Activated T-cell treated with anti-CD3 and anti-CD28 coated beads, Interleukin-2, amount 50 U/mL, for 48 hours (primary cell): ENCODE data around the gene TTC7B.
"Not testable (repeated sequence)": the region's sequence is repeated elsewhere in the genome, so short reads cannot be mapped to it uniquely, and the experiment has no call there.

Experiments used
- DNase-seq, 2 experiments: peaks; one replicate each; pipeline ENCODE4 v3.0.0-alpha.2; 2020

Gene TTC7B

GRCh38 chr14:90829677-90830076 is 13.4 kb upstream of the TTC7B start:
- no peak for DNase-seq

- peak; percentile 49 to 54 for DNase-seq
Measured at GRCh38 chr14:90828642-90829487, 12.6 kb upstream of the TTC7B start.

GRCh38 chr14:90827919-90828610 is 11.8 kb upstream of the TTC7B start:
- peak; percentile 92 to 95 for DNase-seq

GRCh38 chr14:90823542-90823941 is 7.3 kb upstream of the TTC7B start:
- not testable (repeated sequence) for DNase-seq

GRCh38 chr14:90820958-90821357 is 4.7 kb upstream of the TTC7B start:
- DNase-seq: peak; percentile 85 to 91

GRCh38 chr14:90819734-90820393 is 3.6 kb upstream of the TTC7B start:
- DNase-seq: no peak

- no peak for DNase-seq
Measured at GRCh38 chr14:90818715-90819114, 2.5 kb upstream of the TTC7B start.

- no peak for DNase-seq
Measured at GRCh38 chr14:90816681-90817436, 629 bp upstream of the TTC7B start.

- no peak for DNase-seq
Measured at GRCh38 chr14:90815572-90815821, 733 bp downstream of the TTC7B start.

- no peak for DNase-seq
Measured at GRCh38 chr14:90814806-90815571, 1.2 kb downstream of the TTC7B start.

- DNase-seq: no peak
Measured at GRCh38 chr14:90813442-90813841, 2.8 kb downstream of the TTC7B start.

- DNase-seq: no peak
Measured at GRCh38 chr14:90812109-90812508, 4.1 kb downstream of the TTC7B start.

- no peak for DNase-seq
Measured at GRCh38 chr14:90811641-90812040, 4.6 kb downstream of the TTC7B start.

- DNase-seq: no peak
Measured at GRCh38 chr14:90810806-90811205, 5.4 kb downstream of the TTC7B start.

GRCh38 chr14:90809530-90810312 is 6.5 kb downstream of the TTC7B start:
- no peak for DNase-seq

- DNase-seq: no peak
Measured at GRCh38 chr14:90808759-90809529, 7.3 kb downstream of the TTC7B start.

GRCh38 chr14:90807060-90807459 is 9.2 kb downstream of the TTC7B start:
- DNase-seq: no peak

- no peak for DNase-seq
Measured at GRCh38 chr14:90805662-90806540, 10.3 kb downstream of the TTC7B start.

GRCh38 chr14:90805084-90805391 is 11.2 kb downstream of the TTC7B start:
- no peak for DNase-seq
